Neural progenitor cell (in vitro differentiated cells): ENCODE measurements around the gene PDZK1IP1.

Experiments used
- EZH2phosphoT487 ChIP-seq: fragments of 200-600 bp; sonication (generic); IDR thresholded peaks from 2 replicates; pipeline ENCODE4 v1.6.1; 2017; ENCODE audit warnings: antibody characterized with exemption
- TF ChIP-seq, protein P1 (sequence below): fragments of 200-600 bp; sonication (generic); IDR thresholded peaks from 2 replicates; pipeline ENCODE4 v1.5.1; 2017; ENCODE audit warnings: antibody characterized with exemption, mild to moderate bottlenecking

GRCh38 chr1:47213230-47213963 lies 23.6 kb upstream of the PDZK1IP1 start:
- TF ChIP-seq, protein P1, sequence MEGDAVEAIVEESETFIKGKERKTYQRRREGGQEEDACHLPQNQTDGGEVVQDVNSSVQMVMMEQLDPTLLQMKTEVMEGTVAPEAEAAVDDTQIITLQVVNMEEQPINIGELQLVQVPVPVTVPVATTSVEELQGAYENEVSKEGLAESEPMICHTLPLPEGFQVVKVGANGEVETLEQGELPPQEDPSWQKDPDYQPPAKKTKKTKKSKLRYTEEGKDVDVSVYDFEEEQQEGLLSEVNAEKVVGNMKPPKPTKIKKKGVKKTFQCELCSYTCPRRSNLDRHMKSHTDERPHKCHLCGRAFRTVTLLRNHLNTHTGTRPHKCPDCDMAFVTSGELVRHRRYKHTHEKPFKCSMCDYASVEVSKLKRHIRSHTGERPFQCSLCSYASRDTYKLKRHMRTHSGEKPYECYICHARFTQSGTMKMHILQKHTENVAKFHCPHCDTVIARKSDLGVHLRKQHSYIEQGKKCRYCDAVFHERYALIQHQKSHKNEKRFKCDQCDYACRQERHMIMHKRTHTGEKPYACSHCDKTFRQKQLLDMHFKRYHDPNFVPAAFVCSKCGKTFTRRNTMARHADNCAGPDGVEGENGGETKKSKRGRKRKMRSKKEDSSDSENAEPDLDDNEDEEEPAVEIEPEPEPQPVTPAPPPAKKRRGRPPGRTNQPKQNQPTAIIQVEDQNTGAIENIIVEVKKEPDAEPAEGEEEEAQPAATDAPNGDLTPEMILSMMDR: no peak
- no peak for TF ChIP-seq EZH2phosphoT487
